Activated T-cell treated with anti-CD3 and anti-CD28 coated beads, Interleukin-2, amount 50 U/mL, for 48 hours (primary cell): ENCODE data around the gene WNK4.
A peak's percentile ranks its signal among the peaks of the same experiment; 100 is the strongest.

Experiments
- DNase-seq, 2 experiments: peaks; one replicate each; pipeline ENCODE4 v3.0.0-alpha.2; 2020

WNK4 gene

GRCh38 chr17:42773290-42774035, 6.9 kb upstream of the WNK4 start, which contains the start of gene VPS25:
Gene VPS25 (plus strand): TSS chr17:42773449. CDS start chr17:42773476, 27 bp downstream.
- peak; percentile 84 for DNase-seq

GRCh38 chr17:42774066-42774745, 6.2 kb upstream of the WNK4 start:
- no peak for DNase-seq

- DNase-seq, result no peak
Observed at GRCh38 chr17:42775534-42776098, 4.8 kb upstream of the WNK4 start.

- no peak for DNase-seq
Observed at GRCh38 chr17:42778570-42778969, 1.8 kb upstream of the WNK4 start.

GRCh38 chr17:42779304-42779935, 990 bp upstream of the WNK4 start:
- no peak for DNase-seq

GRCh38 chr17:42780851-42781638, 635 bp downstream of the WNK4 start:
- DNase-seq, result peak in 1 of 2 experiments; percentile 33

GRCh38 chr17:42781639-42782165, 1.3 kb downstream of the WNK4 start:
- DNase-seq, result peak in 1 of 2 experiments; percentile 23

- no peak for DNase-seq
Observed at GRCh38 chr17:42782166-42783061, 2.0 kb downstream of the WNK4 start.

GRCh38 chr17:42783062-42783790, 2.8 kb downstream of the WNK4 start:
- peak in 1 of 2 experiments; percentile 24 for DNase-seq

- no peak for DNase-seq
Observed at GRCh38 chr17:42783791-42784138, 3.4 kb downstream of the WNK4 start.

- peak in 1 of 2 experiments; percentile 22 for DNase-seq
Observed at GRCh38 chr17:42784409-42784808, 4.0 kb downstream of the WNK4 start.

GRCh38 chr17:42784811-42785592, 4.6 kb downstream of the WNK4 start:
- DNase-seq, result peak in 1 of 2 experiments; percentile 35

- DNase-seq, result no peak
Observed at GRCh38 chr17:42787266-42787665, 6.9 kb downstream of the WNK4 start.

- no peak for DNase-seq
Observed at GRCh38 chr17:42791948-42792347, 11.5 kb downstream of the WNK4 start.

- DNase-seq, result no peak
Observed at GRCh38 chr17:42792545-42792944, 12.1 kb downstream of the WNK4 start.

GRCh38 chr17:42795061-42795460, 14.7 kb downstream of the WNK4 start:
- no peak for DNase-seq

- no peak for DNase-seq
Observed at GRCh38 chr17:42795465-42795864, 15.1 kb downstream of the WNK4 start.

GRCh38 chr17:42796066-42796758, 15.8 kb downstream of the WNK4 start:
- no peak for DNase-seq
